HG02763 (cell line): Measurements from ENCODE around the gene PLCH2.
"Not testable (repeated sequence)": the region's sequence is repeated elsewhere in the genome, so short reads cannot be mapped to it uniquely, and the experiment has no call there.

Experiments used
- ATAC-seq: cut with Tn5 transposase; IDR thresholded peaks from one replicate; pipeline ENCODE4 v1.9.1; 2021; ENCODE audit warnings: mild to moderate bottlenecking, moderate library complexity; ENCODE audit not compliant: unreplicated experiment

The PLCH2 gene

GRCh38 chr1:2439369-2439768 lies 36.7 kb upstream of the PLCH2 start:
- ATAC-seq, result no peak

- not testable (repeated sequence) for ATAC-seq
Observed at GRCh38 chr1:2440346-2440745, 35.7 kb upstream of the PLCH2 start.

- ATAC-seq, result no peak
Observed at GRCh38 chr1:2441746-2442145, 34.3 kb upstream of the PLCH2 start.

GRCh38 chr1:2442661-2443060 lies 33.4 kb upstream of the PLCH2 start:
- no peak for ATAC-seq

GRCh38 chr1:2443277-2444137 lies 32.6 kb upstream of the PLCH2 start:
- ATAC-seq, result no peak

- ATAC-seq, result no peak
Observed at GRCh38 chr1:2444138-2444591, 31.9 kb upstream of the PLCH2 start.

GRCh38 chr1:2445162-2445822 lies 30.8 kb upstream of the PLCH2 start:
- no peak for ATAC-seq

- no peak for ATAC-seq
Observed at GRCh38 chr1:2445823-2446215, 30.3 kb upstream of the PLCH2 start.

- ATAC-seq, result no peak
Observed at GRCh38 chr1:2446394-2446793, 29.7 kb upstream of the PLCH2 start.

GRCh38 chr1:2446861-2447260 lies 29.2 kb upstream of the PLCH2 start:
- ATAC-seq, result no peak

GRCh38 chr1:2447276-2448097 lies 28.6 kb upstream of the PLCH2 start:
- ATAC-seq, result no peak

- no peak for ATAC-seq
Observed at GRCh38 chr1:2448098-2448445, 28.0 kb upstream of the PLCH2 start.

- no peak for ATAC-seq
Observed at GRCh38 chr1:2449636-2450454, 26.2 kb upstream of the PLCH2 start.

- no peak for ATAC-seq
Observed at GRCh38 chr1:2451741-2452140, 24.3 kb upstream of the PLCH2 start.

GRCh38 chr1:2452201-2452931 lies 23.7 kb upstream of the PLCH2 start:
- ATAC-seq, result no peak

GRCh38 chr1:2452932-2453315 lies 23.2 kb upstream of the PLCH2 start:
- no peak for ATAC-seq

GRCh38 chr1:2454227-2454626 lies 21.9 kb upstream of the PLCH2 start:
- no peak for ATAC-seq

- ATAC-seq, result no peak
Observed at GRCh38 chr1:2455757-2456156, 20.3 kb upstream of the PLCH2 start.

GRCh38 chr1:2457444-2457843 lies 18.6 kb upstream of the PLCH2 start:
- no peak for ATAC-seq

GRCh38 chr1:2458687-2459086 lies 17.4 kb upstream of the PLCH2 start:
- ATAC-seq, result no peak
